ENCODE results near the gene AKNA. TPM values are rescaled to one million over a fixed set of nuclear protein-coding genes. Genes with fewer than 3 reads are reported as not detected.
A peak's percentile ranks its signal among the peaks of the same experiment; 100 is the strongest.

The AKNA gene
- total and polyA plus RNA-seq, 2 donors (not counting 1 experiment from before 2014, with no cell fraction given) = 178 to 407 TPM

DNA sequence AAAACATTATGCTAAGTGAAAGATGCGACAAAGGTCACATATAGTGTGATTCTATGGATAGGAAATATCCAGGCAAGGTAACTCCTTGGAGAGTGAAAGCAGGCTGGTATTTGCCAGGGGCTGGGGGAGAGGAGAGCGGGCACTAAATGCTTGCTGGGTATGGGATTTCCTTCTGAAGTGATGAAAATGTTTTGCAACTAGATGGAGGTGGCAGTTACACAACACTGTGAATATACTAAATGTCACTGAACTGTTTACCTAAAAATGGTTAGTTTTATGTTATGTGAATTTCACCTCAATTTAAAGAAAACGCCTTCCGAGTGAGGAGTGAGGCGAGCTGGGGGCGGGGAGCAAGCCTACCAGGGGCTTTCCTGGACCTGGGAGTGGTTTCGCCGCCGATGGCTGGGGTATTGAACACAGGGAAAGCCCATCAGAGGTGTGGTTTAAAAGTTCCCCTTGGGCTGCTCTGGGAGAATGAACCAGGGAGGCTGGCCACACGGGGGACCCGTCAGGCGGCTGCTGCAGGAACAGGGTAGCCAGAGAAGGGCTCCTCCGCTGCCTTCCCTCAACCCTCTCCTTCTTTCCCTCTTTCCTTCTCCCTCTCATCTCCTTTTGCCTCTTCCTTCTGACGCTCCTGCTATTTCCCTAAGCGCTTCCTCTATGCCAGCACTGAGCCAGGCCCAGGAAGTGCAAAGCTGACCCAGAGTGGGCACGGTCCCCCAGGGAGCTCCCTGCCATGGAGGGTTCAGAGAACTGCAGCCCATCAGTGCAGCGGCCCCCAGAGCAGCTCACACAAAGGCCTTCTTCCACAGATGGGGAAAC lies 4.9 kb downstream of the AKNA start:
- 7% methylated on average over 15 of the region's 17 CpGs for WGBS (ENCODE audit: insufficient coverage)
- peaks cover 100% of the 10 kb centered on the region for H3K79me2 ChIP-seq (ENCODE audit: control insufficient read depth, insufficient read depth, low read length)
- POLR2A ChIA-PET = interaction anchor here (1.7 to 9.2 kb wide), 4 partner anchors 10 to 17 kb away, joined by 5 to 135 read pairs (median 58); no protein-coding TSS in a partner anchor
- peak overlapping the region; percentile 65 for H3K9ac ChIP-seq (ENCODE audit: low read length)
- no peaks in the 10 kb centered on the region for H3K27me3 ChIP-seq (replicated peaks in 1 of 4; ENCODE audit: control extremely low read depth in 1 of 4, control insufficient read depth in 3 of 4, insufficient read depth in 4 of 4, low read length in 3 of 4)
- Mint-ChIP-seq H3K27me3 (no peaks in the 10 kb centered on the region), H3K4me3 (peak overlapping the region; percentile 97), H3K27ac (peak overlapping the region; percentile 93), H3K9me3 (ENCODE audit: insufficient read depth) (no peaks in the 10 kb centered on the region), H3K4me1 (peaks cover 77% of the 10 kb centered on the region)
- peaks cover 7 to 60% of the 10 kb centered on the region in 2 experiments for H3K36me3 ChIP-seq (replicated peaks in 1 of 2; ENCODE audit: control extremely low read depth in 1 of 2, control insufficient read depth in 1 of 2, extremely low read depth in 1 of 2, insufficient read depth in 2 of 2, low read length in 1 of 2)
- no peaks in the 10 kb centered on the region for H3K9me3 ChIP-seq (ENCODE audit: control extremely low read depth in 1 of 3, control insufficient read depth in 2 of 3, insufficient read depth in 1 of 3, low read length in 2 of 3)
- CTCF ChIA-PET = interaction anchor here (0.8 to 6.4 kb wide), 5 partner anchors 9 to 23 kb away, joined by 3 to 85 read pairs (median 5); no protein-coding TSS in a partner anchor
- H2AFZ ChIP-seq (ENCODE audit: insufficient read depth, low read depth, low read length, poor library complexity, severe bottlenecking) = no peak overlapping the region
- peak overlapping the region; percentile 87 to 93 for H3K27ac ChIP-seq (ENCODE audit: low read length in 2 of 2)
- peaks cover 83% of the 10 kb centered on the region for H4K20me1 ChIP-seq (ENCODE audit: control insufficient read depth, insufficient read depth, low read length, poor library complexity, severe bottlenecking)
- H3K4me3 ChIP-seq (ENCODE audit: control extremely low read depth in 1 of 5, extremely low read depth in 1 of 5, insufficient read depth in 1 of 5, low read depth in 2 of 5, low read length in 4 of 5) = peak overlapping the region; percentile 27 to 60 (median 45)
- peak; percentile 8 for ATAC-seq (ENCODE audit: low read depth)
- H3K4me2 ChIP-seq (replicated peaks; ENCODE audit: low read depth, low read length, poor library complexity, severe bottlenecking) = peak overlapping the region; percentile 87
- intact Hi-C loops (cut with micrococcal nuclease) = no loop called here
- H3K4me1 ChIP-seq (ENCODE audit: control insufficient read depth in 2 of 2, insufficient read depth in 2 of 2, low read length in 2 of 2) = peaks cover 63 to 77% of the 10 kb centered on the region in 2 donors
- no peak for TF ChIP-seq EZH2 (IDR thresholded peaks at IDR 0.05; ENCODE audit: borderline replicate concordance, insufficient read depth, low read depth, low read length, poor library complexity, severe bottlenecking)
- TF ChIP-seq, protein P1, sequence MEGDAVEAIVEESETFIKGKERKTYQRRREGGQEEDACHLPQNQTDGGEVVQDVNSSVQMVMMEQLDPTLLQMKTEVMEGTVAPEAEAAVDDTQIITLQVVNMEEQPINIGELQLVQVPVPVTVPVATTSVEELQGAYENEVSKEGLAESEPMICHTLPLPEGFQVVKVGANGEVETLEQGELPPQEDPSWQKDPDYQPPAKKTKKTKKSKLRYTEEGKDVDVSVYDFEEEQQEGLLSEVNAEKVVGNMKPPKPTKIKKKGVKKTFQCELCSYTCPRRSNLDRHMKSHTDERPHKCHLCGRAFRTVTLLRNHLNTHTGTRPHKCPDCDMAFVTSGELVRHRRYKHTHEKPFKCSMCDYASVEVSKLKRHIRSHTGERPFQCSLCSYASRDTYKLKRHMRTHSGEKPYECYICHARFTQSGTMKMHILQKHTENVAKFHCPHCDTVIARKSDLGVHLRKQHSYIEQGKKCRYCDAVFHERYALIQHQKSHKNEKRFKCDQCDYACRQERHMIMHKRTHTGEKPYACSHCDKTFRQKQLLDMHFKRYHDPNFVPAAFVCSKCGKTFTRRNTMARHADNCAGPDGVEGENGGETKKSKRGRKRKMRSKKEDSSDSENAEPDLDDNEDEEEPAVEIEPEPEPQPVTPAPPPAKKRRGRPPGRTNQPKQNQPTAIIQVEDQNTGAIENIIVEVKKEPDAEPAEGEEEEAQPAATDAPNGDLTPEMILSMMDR (IDR thresholded peaks at IDR 0.05) = peak; percentile 24
- peak; percentile 87 for DNase-seq

DNA sequence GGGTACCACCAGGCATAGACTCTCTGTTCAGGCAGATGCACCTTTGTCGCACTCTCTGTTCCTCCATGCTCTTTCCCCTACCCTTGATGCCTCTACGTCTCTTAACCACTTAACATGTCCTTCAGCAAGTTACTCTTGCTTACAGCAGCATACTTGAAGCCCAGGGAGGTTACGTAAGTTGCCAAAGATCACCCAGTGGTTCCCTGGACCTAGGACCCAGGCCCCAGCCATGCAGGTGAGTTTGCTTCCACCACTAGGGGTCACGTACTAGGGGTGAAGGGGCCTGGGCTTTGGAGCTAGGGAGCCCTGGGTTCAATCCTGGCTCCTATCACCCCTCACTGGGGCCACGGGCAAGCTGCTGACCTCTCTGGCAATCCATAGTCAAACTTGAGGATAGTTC lies 8.9 kb downstream of the AKNA start:
- Histone ChIP-seq H3K27me3 (replicated peaks in 1 of 4; ENCODE audit: control extremely low read depth in 1 of 4, control insufficient read depth in 3 of 4, insufficient read depth in 4 of 4, low read length in 3 of 4) (no peaks in the 10 kb centered on the region), H3K9ac (ENCODE audit: low read length) (no peak overlapping the region), H3K27ac (ENCODE audit: low read length in 2 of 2) (peak overlapping the region; percentile 25 to 52), H4K20me1 (ENCODE audit: control insufficient read depth, insufficient read depth, low read length, poor library complexity, severe bottlenecking) (peaks cover 70% of the 10 kb centered on the region), H3K36me3 (replicated peaks in 1 of 2; ENCODE audit: control extremely low read depth in 1 of 2, control insufficient read depth in 1 of 2, extremely low read depth in 1 of 2, insufficient read depth in 2 of 2, low read length in 1 of 2) (peaks cover 10 to 89% of the 10 kb centered on the region in 2 experiments), H3K9me3 (ENCODE audit: control extremely low read depth in 1 of 3, control insufficient read depth in 2 of 3, insufficient read depth in 1 of 3, low read length in 2 of 3) (no peaks in the 10 kb centered on the region), H2AFZ (ENCODE audit: insufficient read depth, low read depth, low read length, poor library complexity, severe bottlenecking) (no peak overlapping the region), H3K79me2 (ENCODE audit: control insufficient read depth, insufficient read depth, low read length) (peaks cover 84% of the 10 kb centered on the region), H3K4me3 (ENCODE audit: control extremely low read depth in 1 of 5, extremely low read depth in 1 of 5, insufficient read depth in 1 of 5, low read depth in 2 of 5, low read length in 4 of 5) (no peak overlapping the region), H3K4me2 (replicated peaks; ENCODE audit: low read depth, low read length, poor library complexity, severe bottlenecking) (peak overlapping the region; percentile 34), H3K4me1 (ENCODE audit: control insufficient read depth in 2 of 2, insufficient read depth in 2 of 2, low read length in 2 of 2) (peaks cover 75 to 87% of the 10 kb centered on the region in 2 donors)
- POLR2A ChIA-PET = interaction anchor here (1.0 to 1.3 kb wide), 2 partner anchors 10 to 12 kb away, joined by 3 to 4 read pairs; no protein-coding TSS in a partner anchor
- intact Hi-C loops (cut with micrococcal nuclease) = no loop called here
- Mint-ChIP-seq H3K9me3 (ENCODE audit: insufficient read depth) (no peaks in the 10 kb centered on the region), H3K4me1 (peaks cover 81% of the 10 kb centered on the region), H3K4me3 (peak overlapping the region; percentile 26), H3K27ac (peak overlapping the region; percentile 80), H3K27me3 (no peaks in the 10 kb centered on the region)
- CTCF ChIA-PET = interaction anchor here (0.6 to 1.7 kb wide), 5 partner anchors 9 to 27 kb away, joined by 3 to 4 read pairs (median 3); partner anchors contain the start of gene AKNA
- no peak for DNase-seq
- 100% methylated on average over 3 of the region's 5 CpGs for WGBS (ENCODE audit: insufficient coverage)
- TF ChIP-seq, protein P1 (IDR thresholded peaks at IDR 0.05) = no peak
- no peak for TF ChIP-seq EZH2 (IDR thresholded peaks at IDR 0.05; ENCODE audit: borderline replicate concordance, insufficient read depth, low read depth, low read length, poor library complexity, severe bottlenecking)
- ATAC-seq (ENCODE audit: low read depth) = no peak
